KG1 (cell line): ENCODE data around the gene ACVR1.
"Not testable (repeated sequence)": the region's sequence is repeated elsewhere in the genome, so short reads cannot be mapped to it uniquely, and the experiment has no call there.

Experiments used
- DNase-seq: peaks from one replicate; lab custom pipeline; 2025; lab: John Stamatoyannopoulos, UW

ACVR1 gene

GRCh38 chr2:157894694-157895435 lies 18.7 kb upstream of the ACVR1 start:
- DNase-seq, result no peak

GRCh38 chr2:157893611-157894010 lies 17.5 kb upstream of the ACVR1 start:
- no peak for DNase-seq

GRCh38 chr2:157891643-157892041 lies 15.5 kb upstream of the ACVR1 start:
- no peak for DNase-seq

GRCh38 chr2:157890969-157891642 lies 15.0 kb upstream of the ACVR1 start:
- no peak for DNase-seq

GRCh38 chr2:157887946-157888345 lies 11.8 kb upstream of the ACVR1 start:
- DNase-seq, result no peak

GRCh38 chr2:157884533-157884932 lies 8.4 kb upstream of the ACVR1 start:
- not testable (repeated sequence) for DNase-seq

GRCh38 chr2:157880927-157881326 lies 4.8 kb upstream of the ACVR1 start:
- no peak for DNase-seq

- no peak for DNase-seq
These were observed 1.8 kb upstream of the ACVR1 start for GRCh38 chr2:157877761-157878400.

GRCh38 chr2:157876786-157877138 lies 632 bp upstream of the ACVR1 start:
- DNase-seq, result peak; percentile 2

- DNase-seq, result no peak
These were observed 477 bp downstream of the ACVR1 start for GRCh38 chr2:157875641-157876065.

GRCh38 chr2:157874997-157875640 lies 1.0 kb downstream of the ACVR1 start:
- no peak for DNase-seq

- DNase-seq, result no peak
These were observed 1.8 kb downstream of the ACVR1 start for GRCh38 chr2:157874348-157874747.

GRCh38 chr2:157872791-157873190 lies 3.3 kb downstream of the ACVR1 start:
- DNase-seq, result no peak

GRCh38 chr2:157871415-157871814 lies 4.7 kb downstream of the ACVR1 start:
- DNase-seq, result no peak

- no peak for DNase-seq
These were observed 7.1 kb downstream of the ACVR1 start for GRCh38 chr2:157868993-157869392.

- no peak for DNase-seq
These were observed 8.4 kb downstream of the ACVR1 start for GRCh38 chr2:157867703-157868102.

- DNase-seq, result no peak
These were observed 9.2 kb downstream of the ACVR1 start for GRCh38 chr2:157866666-157867642.

GRCh38 chr2:157866202-157866601 lies 9.9 kb downstream of the ACVR1 start:
- DNase-seq, result no peak

- no peak for DNase-seq
These were observed 11.2 kb downstream of the ACVR1 start for GRCh38 chr2:157864857-157865430.

- DNase-seq, result no peak
These were observed 17.3 kb downstream of the ACVR1 start for GRCh38 chr2:157858846-157859245.

- no peak for DNase-seq
These were observed 18.2 kb downstream of the ACVR1 start for GRCh38 chr2:157857881-157858280.
